GM23338 (cell line): ENCODE results near the gene MYCBP2. TPM values are rescaled to one million over a fixed set of nuclear protein-coding genes. Genes with fewer than 3 reads are reported as not detected.

Experiments used
- ATAC-seq: fragments of 200-7000 bp; cut with Tn5 transposase; 3 replicates; pipeline ENCODE4 v1.9.1; 2020
- DNase-seq: peaks from one replicate; pipeline ENCODE4 v3.0.0-alpha.2; 2015; ENCODE audit warnings: low spot score
- H2AFZ ChIP-seq: fragments of 200-600 bp; sonication (generic); 2 replicates; pipeline ENCODE4 v1.8.0; 2016; ENCODE audit warnings: antibody characterized with exemption, mild to moderate bottlenecking, moderate library complexity
- H3F3A ChIP-seq: fragments of 200-600 bp; sonication (generic); replicated peaks from 2 replicates; pipeline ENCODE4 v1.8.0; 2017; ENCODE audit warnings: antibody characterized with exemption, mixed run types, low read depth
- H3K27ac ChIP-seq: fragments of 200-600 bp; sonication (generic); 2 replicates; pipeline ENCODE4 v1.6.1; 2016; ENCODE audit warnings: low read depth
- H3K27me3 ChIP-seq: fragments of 200-600 bp; sonication (generic); 2 replicates; pipeline ENCODE4 v1.8.0; 2016; ENCODE audit warnings: mild to moderate bottlenecking, mixed run types, moderate library complexity; ENCODE audit not compliant: insufficient read depth
- H3K36me3 ChIP-seq: fragments of 200-600 bp; sonication (generic); 2 replicates; pipeline ENCODE4 v1.8.0; 2016; ENCODE audit warnings: mild to moderate bottlenecking; ENCODE audit not compliant: insufficient read depth
- H3K4me1 ChIP-seq: fragments of 200-600 bp; sonication (generic); 2 replicates; pipeline ENCODE4 v1.8.0; 2016; ENCODE audit warnings: mild to moderate bottlenecking, moderate library complexity; ENCODE audit not compliant: insufficient read depth
- H3K4me2 ChIP-seq: fragments of 200-600 bp; sonication (generic); 2 replicates; pipeline ENCODE4 v1.7.1; 2017; ENCODE audit warnings: mixed run types
- H3K4me3 ChIP-seq: fragments of 200-600 bp; sonication (generic); 2 replicates; pipeline ENCODE4 v1.6.1; 2016; ENCODE audit warnings: mixed run types
- H3K79me2 ChIP-seq: fragments of 200-600 bp; sonication (generic); replicated peaks from 2 replicates; pipeline ENCODE4 v1.8.0; 2017; ENCODE audit warnings: mild to moderate bottlenecking; ENCODE audit not compliant: insufficient read depth
- H3K9me2 ChIP-seq: fragments of 200-600 bp; sonication (generic); 2 replicates; pipeline ENCODE4 v1.8.0; 2017; ENCODE audit not compliant: insufficient read depth
- H4K20me1 ChIP-seq: fragments of 200-600 bp; sonication (generic); replicated peaks from 2 replicates; pipeline ENCODE4 v1.8.0; 2017; ENCODE audit warnings: mild to moderate bottlenecking; ENCODE audit not compliant: insufficient read depth
- H3K27ac Mint-ChIP-seq: 2 replicates; pipeline ENCODE4 v1.8.0; 2020; ENCODE audit warnings: inconsistent platforms, mild to moderate bottlenecking, moderate library complexity, mixed read lengths
- H3K27me3 Mint-ChIP-seq: 3 replicates; pipeline ENCODE4 v1.8.0; 2022; ENCODE audit warnings: low read depth, mild to moderate bottlenecking, moderate library complexity, mixed read lengths, inconsistent platforms; ENCODE audit not compliant: insufficient read depth, poor library complexity
- H3K36me3 Mint-ChIP-seq: 3 replicates; pipeline ENCODE4 v1.8.0; 2021; ENCODE audit warnings: low read depth, mild to moderate bottlenecking, inconsistent platforms, moderate library complexity, mixed read lengths
- H3K4me1 Mint-ChIP-seq: 3 replicates; pipeline ENCODE4 v1.8.0; 2020; ENCODE audit warnings: mild to moderate bottlenecking, inconsistent platforms, mixed read lengths
- H3K4me3 Mint-ChIP-seq: 3 replicates; pipeline ENCODE4 v1.8.0; 2021; ENCODE audit warnings: moderate library complexity, mild to moderate bottlenecking, inconsistent platforms, mixed read lengths
- H3K9me3 Mint-ChIP-seq: 3 replicates; pipeline ENCODE4 v1.8.0; 2020; ENCODE audit warnings: moderate library complexity, mild to moderate bottlenecking, inconsistent platforms, mixed read lengths
- CREB1 ChIP-seq: fragments of 250-450 bp; sonication (Bioruptor Pico); IDR thresholded peaks from 2 replicates; pipeline ENCODE4 v1.5.0; 2020; ENCODE audit warnings: low read depth, mild to moderate bottlenecking, moderate library complexity
- EZH2 ChIP-seq: fragments of 200-600 bp; sonication (generic); IDR thresholded peaks from one replicate; pipeline ENCODE4 v1.8.0; 2017; ENCODE audit warnings: antibody characterized with exemption, mild to moderate bottlenecking, low read depth; ENCODE audit not compliant: unreplicated experiment
- EZH2phosphoT487 ChIP-seq: fragments of 200-600 bp; sonication (generic); IDR thresholded peaks from one replicate; pipeline ENCODE4 v1.8.1; 2018; ENCODE audit warnings: antibody characterized with exemption; ENCODE audit not compliant: unreplicated experiment
- JUNB ChIP-seq: IDR thresholded peaks from one replicate; pipeline ENCODE4 v1.6.1; 2016; ENCODE audit warnings: antibody characterized with exemption; ENCODE audit not compliant: unreplicated experiment
- NANOG ChIP-seq: IDR thresholded peaks from 2 replicates; pipeline ENCODE4 v1.6.1; 2016; ENCODE audit warnings: antibody characterized with exemption, borderline replicate concordance
- POLR2AphosphoS5 ChIP-seq: IDR thresholded peaks from 2 replicates; pipeline ENCODE4 v1.6.1; 2016; ENCODE audit warnings: antibody characterized with exemption, low read depth
- STAT1 ChIP-seq: IDR thresholded peaks from one replicate; pipeline ENCODE4 v1.6.1; 2016; ENCODE audit warnings: antibody characterized with exemption; ENCODE audit not compliant: unreplicated experiment
- ZNF114 ChIP-seq: fragments of 250-450 bp; sonication (Bioruptor Pico); IDR thresholded peaks from 2 replicates; pipeline ENCODE4 v1.5.0; 2020; ENCODE audit warnings: mild to moderate bottlenecking, moderate library complexity
- ZNF331 ChIP-seq: fragments of 250-450 bp; sonication (Bioruptor Pico); IDR thresholded peaks from 2 replicates; pipeline ENCODE4 v1.5.0; 2020; ENCODE audit warnings: low read depth, mild to moderate bottlenecking, moderate library complexity
- polyA plus RNA-seq: library from polyadenylated mRNA; unstranded; fragments of >200 nt; fragmentation: Nextera tagmentation; extraction: Ambion mirVana; gene quantifications from 2 replicates; pipeline ENCODE4 v1.2.1, GENCODE V29; 2016
- total RNA-seq: library from RNA; depleted of rRNA; stranded (reverse); fragments of >200 nt; shearing (Covaris generic); gene quantifications from 2 replicates; pipeline ENCODE4 v1.2.3, GENCODE V29; 2014
- TF ChIP-seq, protein P1 (sequence below): fragments of 250-450 bp; sonication (Bioruptor Pico); IDR thresholded peaks from 2 replicates; pipeline ENCODE4 v1.5.0; 2020; ENCODE audit warnings: mild to moderate bottlenecking, moderate library complexity
- TF ChIP-seq, protein P2 (sequence below): IDR thresholded peaks from one replicate; pipeline ENCODE4 v1.6.1; 2018; ENCODE audit warnings: antibody characterized with exemption; ENCODE audit not compliant: unreplicated experiment
- TF ChIP-seq, protein P3 (sequence below): IDR thresholded peaks from 2 replicates; pipeline ENCODE4 v1.6.1; 2016; ENCODE audit warnings: antibody characterized with exemption
- TF ChIP-seq, protein P4 (sequence below), 2 experiments: fragments of 200-600 bp in 1 of 2; sonication (generic) in 1 of 2; conservative IDR thresholded peaks; 2 replicates each; pipeline versions ENCODE4 v1.5.1 to v1.6.1; 2016 to 2017; ENCODE audit warnings: antibody characterized with exemption in 2 of 2, low read depth in 2 of 2, mild to moderate bottlenecking in 2 of 2, moderate library complexity in 1 of 2

The MYCBP2 gene
- total and polyA plus RNA-seq, 2 experiments from 2014 or later = 54.6 to 77.2 TPM

GRCh38 chr13:77138813-77139212 lies 188.1 kb downstream of the MYCBP2 start:
- no peak for ATAC-seq
- Mint-ChIP-seq H3K4me1 (peaks cover 3% of the 10 kb centered on the region; the same call in 1 of the 3 replicates), H3K27me3 (peaks cover 5% of the 10 kb centered on the region), H3K36me3 (peaks cover under 1% of the 10 kb centered on the region), H3K27ac (no peak overlapping the region), H3K9me3 (no peaks in the 10 kb centered on the region), H3K4me3 (no peak overlapping the region)
- Histone ChIP-seq H3K4me3 (no peak overlapping the region), H3K27me3 (no peaks in the 10 kb centered on the region), H3F3A (no peaks in the 10 kb centered on the region), H3K27ac (no peak overlapping the region), H3K4me1 (no peaks in the 10 kb centered on the region; the same call in 1 of the 2 replicates), H3K4me2 (no peak overlapping the region), H2AFZ (no peak overlapping the region), H3K36me3 (no peaks in the 10 kb centered on the region; the same call in 1 of the 2 replicates), H3K79me2 (no peaks in the 10 kb centered on the region), H3K9me2 (no peaks in the 10 kb centered on the region), H4K20me1 (no peaks in the 10 kb centered on the region)
- TF ChIP-seq, protein P1, sequence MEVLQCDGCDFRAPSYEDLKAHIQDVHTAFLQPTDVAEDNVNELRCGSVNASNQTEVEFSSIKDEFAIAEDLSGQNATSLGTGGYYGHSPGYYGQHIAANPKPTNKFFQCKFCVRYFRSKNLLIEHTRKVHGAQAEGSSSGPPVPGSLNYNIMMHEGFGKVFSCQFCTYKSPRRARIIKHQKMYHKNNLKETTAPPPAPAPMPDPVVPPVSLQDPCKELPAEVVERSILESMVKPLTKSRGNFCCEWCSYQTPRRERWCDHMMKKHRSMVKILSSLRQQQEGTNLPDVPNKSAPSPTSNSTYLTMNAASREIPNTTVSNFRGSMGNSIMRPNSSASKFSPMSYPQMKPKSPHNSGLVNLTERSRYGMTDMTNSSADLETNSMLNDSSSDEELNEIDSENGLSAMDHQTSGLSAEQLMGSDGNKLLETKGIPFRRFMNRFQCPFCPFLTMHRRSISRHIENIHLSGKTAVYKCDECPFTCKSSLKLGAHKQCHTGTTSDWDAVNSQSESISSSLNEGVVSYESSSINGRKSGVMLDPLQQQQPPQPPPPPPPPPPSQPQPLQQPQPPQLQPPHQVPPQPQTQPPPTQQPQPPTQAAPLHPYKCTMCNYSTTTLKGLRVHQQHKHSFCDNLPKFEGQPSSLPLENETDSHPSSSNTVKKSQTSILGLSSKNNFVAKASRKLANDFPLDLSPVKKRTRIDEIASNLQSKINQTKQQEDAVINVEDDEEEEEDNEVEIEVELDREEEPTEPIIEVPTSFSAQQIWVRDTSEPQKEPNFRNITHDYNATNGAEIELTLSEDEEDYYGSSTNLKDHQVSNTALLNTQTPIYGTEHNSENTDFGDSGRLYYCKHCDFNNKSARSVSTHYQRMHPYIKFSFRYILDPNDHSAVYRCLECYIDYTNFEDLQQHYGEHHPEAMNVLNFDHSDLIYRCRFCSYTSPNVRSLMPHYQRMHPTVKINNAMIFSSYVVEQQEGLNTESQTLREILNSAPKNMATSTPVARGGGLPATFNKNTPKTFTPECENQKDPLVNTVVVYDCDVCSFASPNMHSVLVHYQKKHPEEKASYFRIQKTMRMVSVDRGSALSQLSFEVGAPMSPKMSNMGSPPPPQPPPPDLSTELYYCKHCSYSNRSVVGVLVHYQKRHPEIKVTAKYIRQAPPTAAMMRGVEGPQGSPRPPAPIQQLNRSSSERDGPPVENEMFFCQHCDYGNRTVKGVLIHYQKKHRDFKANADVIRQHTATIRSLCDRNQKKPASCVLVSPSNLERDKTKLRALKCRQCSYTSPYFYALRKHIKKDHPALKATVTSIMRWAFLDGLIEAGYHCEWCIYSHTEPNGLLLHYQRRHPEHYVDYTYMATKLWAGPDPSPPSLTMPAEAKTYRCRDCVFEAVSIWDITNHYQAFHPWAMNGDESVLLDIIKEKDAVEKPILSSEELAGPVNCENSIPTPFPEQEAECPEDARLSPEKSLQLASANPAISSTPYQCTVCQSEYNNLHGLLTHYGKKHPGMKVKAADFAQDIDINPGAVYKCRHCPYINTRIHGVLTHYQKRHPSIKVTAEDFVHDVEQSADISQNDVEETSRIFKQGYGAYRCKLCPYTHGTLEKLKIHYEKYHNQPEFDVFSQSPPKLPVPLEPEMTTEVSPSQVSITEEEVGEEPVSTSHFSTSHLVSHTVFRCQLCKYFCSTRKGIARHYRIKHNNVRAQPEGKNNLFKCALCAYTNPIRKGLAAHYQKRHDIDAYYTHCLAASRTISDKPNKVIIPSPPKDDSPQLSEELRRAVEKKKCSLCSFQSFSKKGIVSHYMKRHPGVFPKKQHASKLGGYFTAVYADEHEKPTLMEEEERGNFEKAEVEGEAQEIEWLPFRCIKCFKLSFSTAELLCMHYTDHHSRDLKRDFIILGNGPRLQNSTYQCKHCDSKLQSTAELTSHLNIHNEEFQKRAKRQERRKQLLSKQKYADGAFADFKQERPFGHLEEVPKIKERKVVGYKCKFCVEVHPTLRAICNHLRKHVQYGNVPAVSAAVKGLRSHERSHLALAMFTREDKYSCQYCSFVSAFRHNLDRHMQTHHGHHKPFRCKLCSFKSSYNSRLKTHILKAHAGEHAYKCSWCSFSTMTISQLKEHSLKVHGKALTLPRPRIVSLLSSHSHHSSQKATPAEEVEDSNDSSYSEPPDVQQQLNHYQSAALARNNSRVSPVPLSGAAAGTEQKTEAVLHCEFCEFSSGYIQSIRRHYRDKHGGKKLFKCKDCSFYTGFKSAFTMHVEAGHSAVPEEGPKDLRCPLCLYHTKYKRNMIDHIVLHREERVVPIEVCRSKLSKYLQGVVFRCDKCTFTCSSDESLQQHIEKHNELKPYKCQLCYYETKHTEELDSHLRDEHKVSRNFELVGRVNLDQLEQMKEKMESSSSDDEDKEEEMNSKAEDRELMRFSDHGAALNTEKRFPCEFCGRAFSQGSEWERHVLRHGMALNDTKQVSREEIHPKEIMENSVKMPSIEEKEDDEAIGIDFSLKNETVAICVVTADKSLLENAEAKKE = no peak
- TF ChIP-seq EZH2 = no peak
- TF ChIP-seq POLR2AphosphoS5 = no peak
- no peak for TF ChIP-seq JUNB
- TF ChIP-seq ZNF114 (CRISPR knock-in tag) = no peak
- TF ChIP-seq NANOG = no peak
- no peak for TF ChIP-seq EZH2phosphoT487
- TF ChIP-seq STAT1 = no peak
- TF ChIP-seq, protein P2, sequence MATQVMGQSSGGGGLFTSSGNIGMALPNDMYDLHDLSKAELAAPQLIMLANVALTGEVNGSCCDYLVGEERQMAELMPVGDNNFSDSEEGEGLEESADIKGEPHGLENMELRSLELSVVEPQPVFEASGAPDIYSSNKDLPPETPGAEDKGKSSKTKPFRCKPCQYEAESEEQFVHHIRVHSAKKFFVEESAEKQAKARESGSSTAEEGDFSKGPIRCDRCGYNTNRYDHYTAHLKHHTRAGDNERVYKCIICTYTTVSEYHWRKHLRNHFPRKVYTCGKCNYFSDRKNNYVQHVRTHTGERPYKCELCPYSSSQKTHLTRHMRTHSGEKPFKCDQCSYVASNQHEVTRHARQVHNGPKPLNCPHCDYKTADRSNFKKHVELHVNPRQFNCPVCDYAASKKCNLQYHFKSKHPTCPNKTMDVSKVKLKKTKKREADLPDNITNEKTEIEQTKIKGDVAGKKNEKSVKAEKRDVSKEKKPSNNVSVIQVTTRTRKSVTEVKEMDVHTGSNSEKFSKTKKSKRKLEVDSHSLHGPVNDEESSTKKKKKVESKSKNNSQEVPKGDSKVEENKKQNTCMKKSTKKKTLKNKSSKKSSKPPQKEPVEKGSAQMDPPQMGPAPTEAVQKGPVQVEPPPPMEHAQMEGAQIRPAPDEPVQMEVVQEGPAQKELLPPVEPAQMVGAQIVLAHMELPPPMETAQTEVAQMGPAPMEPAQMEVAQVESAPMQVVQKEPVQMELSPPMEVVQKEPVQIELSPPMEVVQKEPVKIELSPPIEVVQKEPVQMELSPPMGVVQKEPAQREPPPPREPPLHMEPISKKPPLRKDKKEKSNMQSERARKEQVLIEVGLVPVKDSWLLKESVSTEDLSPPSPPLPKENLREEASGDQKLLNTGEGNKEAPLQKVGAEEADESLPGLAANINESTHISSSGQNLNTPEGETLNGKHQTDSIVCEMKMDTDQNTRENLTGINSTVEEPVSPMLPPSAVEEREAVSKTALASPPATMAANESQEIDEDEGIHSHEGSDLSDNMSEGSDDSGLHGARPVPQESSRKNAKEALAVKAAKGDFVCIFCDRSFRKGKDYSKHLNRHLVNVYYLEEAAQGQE = no peak
- TF ChIP-seq CREB1 (CRISPR knock-in tag) = no peak
- TF ChIP-seq ZNF331 = no peak
- TF ChIP-seq, protein P3, sequence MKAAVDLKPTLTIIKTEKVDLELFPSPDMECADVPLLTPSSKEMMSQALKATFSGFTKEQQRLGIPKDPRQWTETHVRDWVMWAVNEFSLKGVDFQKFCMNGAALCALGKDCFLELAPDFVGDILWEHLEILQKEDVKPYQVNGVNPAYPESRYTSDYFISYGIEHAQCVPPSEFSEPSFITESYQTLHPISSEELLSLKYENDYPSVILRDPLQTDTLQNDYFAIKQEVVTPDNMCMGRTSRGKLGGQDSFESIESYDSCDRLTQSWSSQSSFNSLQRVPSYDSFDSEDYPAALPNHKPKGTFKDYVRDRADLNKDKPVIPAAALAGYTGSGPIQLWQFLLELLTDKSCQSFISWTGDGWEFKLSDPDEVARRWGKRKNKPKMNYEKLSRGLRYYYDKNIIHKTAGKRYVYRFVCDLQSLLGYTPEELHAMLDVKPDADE = no peak
- TF ChIP-seq, protein P4, sequence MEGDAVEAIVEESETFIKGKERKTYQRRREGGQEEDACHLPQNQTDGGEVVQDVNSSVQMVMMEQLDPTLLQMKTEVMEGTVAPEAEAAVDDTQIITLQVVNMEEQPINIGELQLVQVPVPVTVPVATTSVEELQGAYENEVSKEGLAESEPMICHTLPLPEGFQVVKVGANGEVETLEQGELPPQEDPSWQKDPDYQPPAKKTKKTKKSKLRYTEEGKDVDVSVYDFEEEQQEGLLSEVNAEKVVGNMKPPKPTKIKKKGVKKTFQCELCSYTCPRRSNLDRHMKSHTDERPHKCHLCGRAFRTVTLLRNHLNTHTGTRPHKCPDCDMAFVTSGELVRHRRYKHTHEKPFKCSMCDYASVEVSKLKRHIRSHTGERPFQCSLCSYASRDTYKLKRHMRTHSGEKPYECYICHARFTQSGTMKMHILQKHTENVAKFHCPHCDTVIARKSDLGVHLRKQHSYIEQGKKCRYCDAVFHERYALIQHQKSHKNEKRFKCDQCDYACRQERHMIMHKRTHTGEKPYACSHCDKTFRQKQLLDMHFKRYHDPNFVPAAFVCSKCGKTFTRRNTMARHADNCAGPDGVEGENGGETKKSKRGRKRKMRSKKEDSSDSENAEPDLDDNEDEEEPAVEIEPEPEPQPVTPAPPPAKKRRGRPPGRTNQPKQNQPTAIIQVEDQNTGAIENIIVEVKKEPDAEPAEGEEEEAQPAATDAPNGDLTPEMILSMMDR (conservative IDR thresholded peaks at IDR 0.05; ENCODE audit: low read depth in 2 of 2) = no peak
- no peak for DNase-seq
